HEK293 (cell line): ENCODE data around the gene NIN.

ENCODE experiments used
- CTCF ChIA-PET: fragments of 350-600 bp; formaldehyde crosslinking; extraction: SDS; loops from one replicate; lab custom pipeline; 2021; ENCODE audit warnings: antibody characterized with exemption; lab: Yijun Ruan, JAX
- POLR2A ChIA-PET: fragments of 300-600 bp; formaldehyde crosslinking; extraction: SDS; loops from one replicate; lab custom pipeline; 2020; ENCODE audit warnings: antibody characterized with exemption, inconsistent platforms; lab: Yijun Ruan, JAX
- H3K27ac ChIP-seq: fragments of 200-500 bp; sonication (Bioruptor generic); 2 replicates; pipeline ENCODE4 v1.5.1; 2014; ENCODE audit warnings: low read depth, low read length, control low read depth, inconsistent platforms; ENCODE audit errors: extremely low read depth
- H3K36me3 ChIP-seq, 2 experiments: fragments of 200-500 bp in 1 of 2; sonication (Bioruptor generic) in 1 of 2; 1 replicate in 1 of 2; 2 replicates in 1 of 2; pipeline ENCODE4 v1.5.1; 2014 to 2017; ENCODE audit warnings: inconsistent platforms in 2 of 2, low read length in 2 of 2; ENCODE audit not compliant: control insufficient read depth in 2 of 2, insufficient read depth in 1 of 2
- H3K4me1 ChIP-seq: fragments of 200-500 bp; sonication (Bioruptor generic); 2 replicates; pipeline ENCODE4 v1.5.1; 2014; ENCODE audit warnings: mild to moderate bottlenecking, low read length, inconsistent platforms; ENCODE audit not compliant: control insufficient read depth, insufficient read depth
- H3K4me3 ChIP-seq: 2 replicates; pipeline ENCODE4 v1.5.1; 2011; ENCODE audit warnings: low read depth, mild to moderate bottlenecking, control low read depth, low read length, moderate library complexity
- H3K9me3 ChIP-seq: fragments of 200-500 bp; sonication (Bioruptor generic); 2 replicates; pipeline ENCODE4 v1.5.1; 2014; ENCODE audit warnings: low read depth, low read length, inconsistent platforms; ENCODE audit not compliant: control insufficient read depth, insufficient read depth
- FEZF1 ChIP-seq: fragments of 450-650 bp; formaldehyde crosslinking; IDR thresholded peaks from 2 replicates; pipeline ENCODE4 v1.5.1; 2016; ENCODE audit warnings: missing biosample characterization, missing genetic modification characterization
- GLI2 ChIP-seq: fragments of 450-650 bp; formaldehyde crosslinking; IDR thresholded peaks from 2 replicates; pipeline ENCODE4; 2017; ENCODE audit warnings: missing biosample characterization, missing genetic modification characterization, low read depth, borderline replicate concordance
- GLIS2 ChIP-seq: fragments of 450-650 bp; formaldehyde crosslinking; IDR thresholded peaks from 2 replicates; pipeline ENCODE4 v1.5.1; 2016; ENCODE audit warnings: missing biosample characterization, missing genetic modification characterization
- OSR2 ChIP-seq: fragments of 450-650 bp; formaldehyde crosslinking; IDR thresholded peaks from 2 replicates; pipeline ENCODE4 v1.5.1; 2016; ENCODE audit warnings: missing biosample characterization, missing genetic modification characterization
- PRDM4 ChIP-seq: fragments of 450-650 bp; formaldehyde crosslinking; IDR thresholded peaks from 2 replicates; pipeline ENCODE4 v1.5.1; 2017; ENCODE audit warnings: missing biosample characterization, missing genetic modification characterization
- PRDM6 ChIP-seq: fragments of 450-650 bp; formaldehyde crosslinking; IDR thresholded peaks from 2 replicates; pipeline ENCODE4 v1.5.1; 2017; ENCODE audit warnings: missing biosample characterization, missing genetic modification characterization
- REPIN1 ChIP-seq: fragments of 450-650 bp; formaldehyde crosslinking; IDR thresholded peaks from 2 replicates; pipeline ENCODE4 v1.5.1; 2017; ENCODE audit warnings: missing biosample characterization, missing genetic modification characterization, low read depth
- ZBTB1 ChIP-seq: fragments of 450-650 bp; formaldehyde crosslinking; IDR thresholded peaks from 2 replicates; pipeline ENCODE4 v1.5.1; 2016; ENCODE audit warnings: missing biosample characterization, missing genetic modification characterization
- ZBTB21 ChIP-seq: fragments of 450-650 bp; formaldehyde crosslinking; IDR thresholded peaks from 2 replicates; pipeline ENCODE4 v1.5.1; 2017; ENCODE audit warnings: missing biosample characterization, missing genetic modification characterization
- ZBTB49 ChIP-seq: fragments of 450-650 bp; formaldehyde crosslinking; IDR thresholded peaks from 2 replicates; pipeline ENCODE4 v1.5.1; 2016; ENCODE audit warnings: missing biosample characterization, missing genetic modification characterization, low read depth
- ZNF449 ChIP-seq: fragments of 450-650 bp; formaldehyde crosslinking; IDR thresholded peaks from 2 replicates; pipeline ENCODE4 v1.5.1; 2017; ENCODE audit warnings: missing biosample characterization, mild to moderate bottlenecking, missing genetic modification characterization, moderate library complexity
- ZNF548 ChIP-seq: fragments of 450-650 bp; formaldehyde crosslinking; IDR thresholded peaks from 2 replicates; pipeline ENCODE4 v1.5.1; 2016; ENCODE audit warnings: missing biosample characterization, missing genetic modification characterization
- ZNF629 ChIP-seq: fragments of 450-650 bp; formaldehyde crosslinking; IDR thresholded peaks from 2 replicates; pipeline ENCODE4 v1.5.1; 2017; ENCODE audit warnings: missing biosample characterization, missing genetic modification characterization
- ZNF664 ChIP-seq: fragments of 450-650 bp; formaldehyde crosslinking; IDR thresholded peaks from 2 replicates; pipeline ENCODE4 v1.5.1; 2016; ENCODE audit warnings: missing biosample characterization, missing genetic modification characterization
- ZNF692 ChIP-seq: fragments of 450-650 bp; formaldehyde crosslinking; IDR thresholded peaks from 2 replicates; pipeline ENCODE4 v1.5.1; 2016; ENCODE audit warnings: missing biosample characterization, missing genetic modification characterization
- ZNF701 ChIP-seq: fragments of 450-650 bp; formaldehyde crosslinking; IDR thresholded peaks from 2 replicates; pipeline ENCODE4 v1.5.1; 2016; ENCODE audit warnings: missing biosample characterization, missing genetic modification characterization
- ZNF704 ChIP-seq: fragments of 450-650 bp; formaldehyde crosslinking; IDR thresholded peaks from 2 replicates; pipeline ENCODE4 v1.5.1; 2016; ENCODE audit warnings: missing biosample characterization, missing genetic modification characterization
- ZNF76 ChIP-seq: fragments of 450-650 bp; formaldehyde crosslinking; IDR thresholded peaks from 2 replicates; pipeline ENCODE4; 2016; ENCODE audit warnings: low read depth, missing biosample characterization, missing genetic modification characterization, borderline replicate concordance
- ZNF792 ChIP-seq: fragments of 450-650 bp; formaldehyde crosslinking; IDR thresholded peaks from 2 replicates; pipeline ENCODE4 v1.5.1; 2016; ENCODE audit warnings: missing biosample characterization, missing genetic modification characterization
- ZNF837 ChIP-seq: fragments of 450-650 bp; formaldehyde crosslinking; IDR thresholded peaks from 2 replicates; pipeline ENCODE4 v1.5.1; 2016; ENCODE audit warnings: missing biosample characterization, missing genetic modification characterization
- ZSCAN30 ChIP-seq: fragments of 450-650 bp; IDR thresholded peaks from 2 replicates; pipeline ENCODE4 v1.5.1; 2018; ENCODE audit warnings: missing biosample characterization, mild to moderate bottlenecking, missing genetic modification characterization, moderate library complexity

NIN gene

GRCh38 chr14:50822501-50823042 lies 8.4 kb downstream of the NIN start:
- TF ChIP-seq ZNF449 (tag by site-specific recombination) (no peak), ZBTB49 (no peak), ZNF792 (tag by site-specific recombination) (no peak), ZNF692 (peak; percentile 8; the same call in 1 of the 2 replicates), ZNF664 (tag by site-specific recombination) (peak; percentile 44; the same call in 1 of the 2 replicates), ZNF76 (tag by site-specific recombination) (peak; percentile 24; the same call in 1 of the 2 replicates), ZNF548 (tag by site-specific recombination) (no peak), ZNF837 (tag by site-specific recombination) (no peak), REPIN1 (no peak), OSR2 (peak; percentile 15; the same call in 1 of the 2 replicates)
- ChIA-PET CTCF (interaction anchor here (0.7 to 1.5 kb wide), 2 partner anchors 44 to 505 kb away, joined by 3 to 5 read pairs; no protein-coding TSS in a partner anchor), POLR2A (interaction anchor here (0.6 to 1.2 kb wide), 2 partner anchors 20 to 37 kb away, joined by 3 read pairs; no protein-coding TSS in a partner anchor)
- H3K9me3 ChIP-seq = no peaks in the 10 kb centered on the region
- H3K36me3 ChIP-seq = peaks cover 0 to 3% of the 10 kb centered on the region in 2 experiments; a peak in 2 of 3 replicates
- H3K27ac ChIP-seq = no peak overlapping the region
- peaks cover 55% of the 10 kb centered on the region for H3K4me1 ChIP-seq
- H3K4me3 ChIP-seq = no peak overlapping the region

GRCh38 chr14:50821510-50822464 lies 9.2 kb downstream of the NIN start:
- Histone ChIP-seq H3K36me3 (peaks cover 0 to 3% of the 10 kb centered on the region in 2 experiments; a peak in 1 of 3 replicates), H3K27ac (no peak overlapping the region), H3K4me3 (no peak overlapping the region), H3K9me3 (no peaks in the 10 kb centered on the region), H3K4me1 (peaks cover 57% of the 10 kb centered on the region)
- ChIA-PET CTCF (interaction anchor here (0.6 to 1.5 kb wide), 5 partner anchors 8 to 968 kb away, joined by 3 to 5 read pairs (median 4); no protein-coding TSS in a partner anchor), POLR2A (interaction anchor here (0.9 kb wide), 1 partner anchor 9 kb away, joined by 3 read pairs; the partner anchor contains the start of gene NIN)
- no peak for TF ChIP-seq ZNF701 (tag by site-specific recombination)
- peak; percentile 91 for TF ChIP-seq PRDM6 (tag by site-specific recombination)
- no peak for TF ChIP-seq GLI2 (tag by site-specific recombination)
- no peak for TF ChIP-seq ZBTB1 (tag by site-specific recombination)
- TF ChIP-seq ZBTB21 = peak; percentile 60; the same call in 1 of the 2 replicates
- no peak for TF ChIP-seq ZSCAN30 (tag by site-specific recombination)
- TF ChIP-seq ZNF629 (tag by site-specific recombination) = peak; percentile 83
- no peak; the same call in 1 of the 2 replicates for TF ChIP-seq FEZF1 (tag by site-specific recombination)
- TF ChIP-seq ZNF704 = no peak
- 0 out of 2 replicates have a peak, but pooled peaks have one; percentile 14 for TF ChIP-seq GLIS2 (tag by site-specific recombination)
- TF ChIP-seq PRDM4 (tag by site-specific recombination) = 0 out of 2 replicates have a peak, but pooled peaks have one; percentile 25
